K562 (cell line): ENCODE results near the gene MSH3.

Experiments used
- ARID3A ChIP-seq: IDR thresholded peaks from 2 replicates; pipeline ENCODE4 v1.6.1; 2012; ENCODE audit warnings: low read depth, low read length, improper control_type of control experiment, borderline replicate concordance
- MEF2A ChIP-seq: IDR thresholded peaks from 2 replicates; pipeline ENCODE4 v1.6.1; 2011; ENCODE audit warnings: low read depth, mild to moderate bottlenecking, low read length, moderate library complexity; ENCODE audit not compliant: control insufficient read depth
- NFYB ChIP-seq: IDR thresholded peaks from 2 replicates; pipeline ENCODE4 v1.6.1; 2011; ENCODE audit warnings: mild to moderate bottlenecking, moderate library complexity; ENCODE audit not compliant: insufficient read length; ENCODE audit errors: extremely low read depth
- POLR2A ChIP-seq: fragments of 450-650 bp; conservative IDR thresholded peaks from 2 replicates; pipeline ENCODE4 v1.6.1; 2016
- ZNF766 ChIP-seq: fragments of 200-800 bp; sonication (Bioruptor generic); conservative IDR thresholded peaks from 2 replicates; pipeline ENCODE4 v1.6.1; 2016; ENCODE audit warnings: missing genetic modification characterization, missing compliant biosample characterization

- TF ChIP-seq POLR2A = no peak
- TF ChIP-seq MEF2A = no peak
- TF ChIP-seq ARID3A = no peak
- TF ChIP-seq ZNF766 (CRISPR knock-in tag) = no peak
- no peak for TF ChIP-seq NFYB
These were observed 98.0 kb downstream of the MSH3 start for GRCh38 chr5:80752427-80752826.
